IPS-18a (cell line): Measurements from ENCODE around the gene STARD10.
"Not testable (repeated sequence)": the region's sequence is repeated elsewhere in the genome, so short reads cannot be mapped to it uniquely, and the experiment has no call there.

Experiments used
- H3K27ac ChIP-seq: one replicate; pipeline ENCODE4 v1.5.1; 2013; ENCODE audit warnings: low read length
- H3K27me3 ChIP-seq: one replicate; pipeline ENCODE4 v1.6.1; 2013; ENCODE audit warnings: mild to moderate bottlenecking, low read length; ENCODE audit not compliant: control insufficient read depth, insufficient read depth
- H3K36me3 ChIP-seq: one replicate; pipeline ENCODE4 v1.6.1; 2013; ENCODE audit warnings: low read depth, low read length; ENCODE audit not compliant: control insufficient read depth
- H3K4me1 ChIP-seq: one replicate; pipeline ENCODE4 v1.6.1; 2013; ENCODE audit warnings: low read depth, low read length; ENCODE audit not compliant: control insufficient read depth
- H3K4me3 ChIP-seq: one replicate; pipeline ENCODE4 v1.5.1; 2013; ENCODE audit warnings: low read length
- H3K9ac ChIP-seq: one replicate; pipeline ENCODE4 v1.6.1; 2013; ENCODE audit warnings: mild to moderate bottlenecking, low read length, moderate library complexity
- H3K9me3 ChIP-seq: one replicate; pipeline ENCODE4 v1.6.1; 2013; ENCODE audit warnings: low read depth, low read length; ENCODE audit not compliant: control insufficient read depth

The STARD10 gene

DNA sequence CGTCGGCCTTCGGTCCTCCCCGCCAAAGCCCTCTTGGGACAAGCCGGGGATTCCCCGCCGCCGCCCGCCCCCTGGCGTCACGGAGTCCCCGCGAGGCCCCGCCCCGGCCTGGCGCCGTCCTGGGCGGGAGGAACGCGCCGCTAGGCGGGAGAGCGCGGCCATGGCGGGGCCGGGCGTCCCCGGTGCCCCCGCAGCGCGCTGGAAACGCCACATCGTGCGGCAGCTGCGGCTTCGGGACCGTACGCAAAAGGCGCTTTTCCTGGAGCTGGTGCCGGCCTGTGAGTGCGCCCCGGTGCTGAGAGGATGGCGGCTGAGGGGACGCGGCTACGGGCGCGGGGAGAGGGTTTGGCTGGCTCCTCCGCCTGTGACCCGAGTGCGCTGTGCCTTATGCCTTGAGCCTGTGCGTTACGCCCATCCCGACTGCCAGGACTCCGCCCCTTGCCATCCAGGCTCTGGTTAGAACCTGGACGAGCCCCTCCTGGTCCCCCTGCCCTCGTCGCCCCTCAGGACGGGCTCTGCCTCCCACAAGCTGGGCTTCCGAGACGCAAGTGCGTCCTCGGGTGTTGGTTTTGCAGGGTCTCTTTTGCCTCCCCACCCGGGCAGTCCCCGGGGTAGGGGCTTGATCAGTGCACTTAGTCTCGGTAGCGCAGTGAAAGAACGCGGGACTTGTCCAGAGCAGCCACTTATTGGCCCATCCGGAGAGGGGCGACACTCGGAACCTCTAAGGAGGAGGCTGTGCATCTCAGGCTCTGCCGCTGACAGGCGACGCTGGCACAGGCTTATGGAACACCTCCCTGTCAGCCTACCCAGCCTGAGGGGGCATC, 20.7 kb upstream of the STARD10 start, which contains the start of gene ATG16L2:
Gene ATG16L2 (plus strand): TSS at position 126 of the 824 bp plus-strand sequence. CDS start 35 bp downstream, at position 161.
- H3K27ac ChIP-seq: peak within 1 kb of the TSS; percentile 88
- H3K9ac ChIP-seq: peak within 1 kb of the TSS; percentile 86
- no peaks in the 10 kb centered on the region for H3K36me3 ChIP-seq
- H3K4me3 ChIP-seq: peak within 1 kb of the TSS; percentile 82
- H3K27me3 ChIP-seq: peaks cover 10% of the 10 kb centered on the region
- H3K9me3 ChIP-seq: no peaks in the 10 kb centered on the region
- peaks cover 18% of the 10 kb centered on the region for H3K4me1 ChIP-seq

DNA sequence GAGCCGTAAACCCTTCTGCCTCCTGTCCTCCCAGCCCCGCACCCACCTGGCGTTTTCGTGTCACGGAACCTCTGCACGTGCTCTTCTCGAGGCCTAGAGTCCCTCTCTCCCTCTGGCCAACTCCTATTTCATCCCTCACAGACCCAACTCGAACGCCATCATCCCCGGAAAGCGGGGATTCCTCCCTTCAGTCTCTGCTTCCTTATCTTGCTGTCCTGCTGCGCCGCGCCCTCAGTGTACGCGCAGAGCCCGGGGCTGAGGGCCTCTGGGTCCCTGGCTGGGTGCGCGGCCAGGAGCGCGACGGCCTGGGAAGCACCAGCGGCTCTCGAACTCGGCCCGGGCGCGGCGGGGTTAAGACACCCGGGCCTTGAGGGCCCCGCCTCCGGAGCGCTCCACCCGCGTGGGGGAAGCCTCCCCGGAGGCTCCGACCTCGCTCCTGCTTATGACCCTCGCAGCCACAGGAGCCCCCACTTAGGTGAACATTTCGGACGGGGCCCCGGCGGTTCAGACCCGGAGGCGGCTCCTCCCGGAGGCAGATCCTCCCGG, 20.0 kb upstream of the STARD10 start:
- peak overlapping the region; percentile 86 for H3K9ac ChIP-seq
- peaks cover 10% of the 10 kb centered on the region for H3K27me3 ChIP-seq
- H3K9me3 ChIP-seq: no peaks in the 10 kb centered on the region
- peaks cover 4% of the 10 kb centered on the region for H3K36me3 ChIP-seq
- H3K4me1 ChIP-seq: peaks cover 18% of the 10 kb centered on the region
- H3K27ac ChIP-seq: peak overlapping the region; percentile 88
- H3K4me3 ChIP-seq: peak overlapping the region; percentile 82

DNA sequence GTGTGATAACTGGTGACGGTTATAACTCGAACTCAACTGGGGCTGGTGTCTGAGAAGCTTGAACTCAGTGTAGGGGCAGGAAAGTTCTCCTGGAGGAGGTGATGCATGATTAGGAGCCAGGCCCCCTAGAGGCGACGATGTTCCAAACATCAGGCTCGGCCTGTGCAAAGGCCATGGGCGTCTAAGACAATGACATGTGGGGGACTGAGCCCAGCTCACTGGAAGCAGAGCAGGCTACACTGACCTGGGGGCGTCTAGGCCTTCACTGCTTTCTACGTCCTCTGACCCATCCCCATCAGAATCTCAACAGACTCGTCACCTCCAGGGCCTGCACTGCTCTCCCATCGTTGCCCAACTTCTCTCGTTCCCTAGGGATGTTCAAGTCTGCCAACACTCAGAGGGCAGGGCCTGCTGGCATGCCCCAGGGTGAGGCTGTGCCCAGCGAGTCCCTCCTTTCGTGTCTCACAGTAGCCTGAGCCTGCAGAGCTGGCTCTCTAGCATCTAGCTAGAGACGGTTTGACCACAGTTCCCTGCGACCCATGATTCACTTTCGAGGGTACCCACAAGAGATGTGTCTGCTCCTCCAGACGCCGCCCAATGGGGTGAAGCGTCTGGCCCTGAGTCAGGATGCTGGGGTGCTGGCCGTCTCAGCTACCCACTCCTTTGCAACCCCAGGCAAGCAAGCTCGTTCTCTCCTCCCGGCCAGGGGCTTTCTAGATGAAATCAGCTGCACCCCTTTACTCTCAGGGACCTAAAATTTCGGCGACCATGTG, 19.3 kb upstream of the STARD10 start:
- Histone ChIP-seq H3K27me3 (peaks cover 10% of the 10 kb centered on the region), H3K9ac (peak overlapping the region; percentile 86), H3K36me3 (peaks cover 7% of the 10 kb centered on the region), H3K4me3 (peak overlapping the region; percentile 82), H3K9me3 (no peaks in the 10 kb centered on the region), H3K4me1 (peaks cover 18% of the 10 kb centered on the region), H3K27ac (no peak overlapping the region)

DNA sequence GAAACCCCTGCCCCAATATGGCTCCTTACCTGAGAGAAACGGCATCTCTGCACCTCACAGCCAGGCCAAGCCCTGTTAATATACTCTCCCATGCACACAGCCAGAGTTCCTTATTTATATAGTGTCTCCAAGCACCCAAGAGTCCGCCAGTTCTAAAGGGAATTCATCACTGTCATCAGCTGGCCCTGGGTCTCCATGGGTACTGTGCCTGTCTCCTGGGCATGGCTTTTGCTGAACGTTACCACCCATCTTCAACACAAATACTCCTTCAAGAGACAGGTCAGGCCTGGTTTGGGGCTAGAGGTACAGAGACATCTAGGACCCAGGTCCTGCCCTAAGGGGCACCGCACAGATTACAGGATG, 18.7 kb upstream of the STARD10 start:
- no peak overlapping the region for H3K27ac ChIP-seq
- peaks cover 8% of the 10 kb centered on the region for H3K36me3 ChIP-seq
- no peak overlapping the region for H3K9ac ChIP-seq
- H3K4me1 ChIP-seq: peaks cover 18% of the 10 kb centered on the region
- peaks cover 10% of the 10 kb centered on the region for H3K27me3 ChIP-seq
- H3K4me3 ChIP-seq: peak overlapping the region; percentile 82
- H3K9me3 ChIP-seq: no peaks in the 10 kb centered on the region

DNA sequence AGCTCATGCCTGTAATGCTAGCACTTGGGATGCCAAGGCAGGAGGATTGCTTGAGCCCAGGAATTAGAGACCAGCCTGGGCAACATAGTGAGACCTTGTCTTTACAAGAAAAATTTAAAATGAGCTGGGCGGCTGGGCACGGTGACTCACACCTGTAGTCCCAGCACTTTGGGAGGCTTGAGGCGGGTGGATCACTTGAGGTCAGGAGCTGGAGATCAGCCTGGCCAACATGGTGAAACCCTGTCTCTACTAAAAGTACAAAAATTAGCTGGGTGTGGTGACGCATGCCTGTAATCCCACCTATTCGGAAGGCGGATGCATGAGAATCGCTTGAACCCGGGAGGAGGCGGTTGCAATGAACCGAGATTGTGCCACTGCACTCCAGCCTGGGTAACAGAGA, 17.8 kb upstream of the STARD10 start:
- not testable (repeated sequence) for H3K27me3 ChIP-seq, H3K9ac ChIP-seq, H3K36me3 ChIP-seq, H3K9me3 ChIP-seq, H3K4me3 ChIP-seq, H3K27ac ChIP-seq
- peaks cover 18% of the 10 kb centered on the region for H3K4me1 ChIP-seq

DNA sequence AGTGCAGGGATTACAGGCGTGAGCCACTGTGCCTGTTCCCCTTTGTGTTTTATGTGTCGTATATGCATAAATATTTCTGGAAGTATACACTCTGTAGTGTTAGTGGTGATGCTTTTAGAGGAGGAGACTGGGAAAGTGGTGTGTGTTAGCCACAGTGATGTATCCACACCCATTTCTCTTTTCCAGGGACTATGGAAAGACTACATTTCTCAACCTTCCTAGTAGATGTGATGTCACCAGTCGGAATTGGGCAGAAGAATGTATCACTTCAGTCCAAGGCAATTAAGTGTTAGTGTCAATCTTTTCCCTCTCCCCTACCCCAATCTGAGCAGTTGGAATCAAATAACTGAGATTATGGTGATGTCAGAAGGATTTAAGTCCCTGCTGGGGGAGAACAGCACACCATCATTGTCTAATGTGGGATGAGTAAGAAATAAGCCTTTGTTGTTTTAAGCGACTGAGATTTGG, 14.5 kb upstream of the STARD10 start:
- Histone ChIP-seq H3K27me3 (peaks cover 7% of the 10 kb centered on the region), H3K36me3 (peaks cover 8% of the 10 kb centered on the region), H3K4me3 (no peak overlapping the region), H3K27ac (no peak overlapping the region), H3K9me3 (no peaks in the 10 kb centered on the region), H3K4me1 (peaks cover 8% of the 10 kb centered on the region), H3K9ac (no peak overlapping the region)

DNA sequence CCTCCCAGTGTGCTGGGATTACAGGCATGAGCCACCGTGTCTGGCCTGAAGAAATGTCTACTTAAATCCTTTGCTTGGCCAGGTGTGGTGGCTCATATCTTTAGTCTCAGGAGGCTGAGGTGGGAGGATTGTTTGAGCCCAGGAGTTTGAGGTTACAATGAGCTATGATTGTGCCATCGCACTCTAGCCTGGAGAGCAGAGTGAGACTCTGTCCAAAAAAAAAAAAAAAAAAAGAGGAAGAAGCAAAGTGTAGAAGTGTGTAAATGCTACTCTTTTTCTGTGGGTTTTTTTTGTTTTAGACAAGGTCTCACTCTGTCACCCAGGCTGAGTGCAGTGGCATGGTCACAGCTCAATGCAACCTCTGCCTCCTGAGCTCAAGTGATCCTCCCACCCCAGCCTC, 13.9 kb upstream of the STARD10 start:
- Histone ChIP-seq H3K9ac (no peak overlapping the region), H3K27me3 (peaks cover 1% of the 10 kb centered on the region), H3K27ac (no peak overlapping the region), H3K9me3 (no peaks in the 10 kb centered on the region), H3K36me3 (peaks cover 8% of the 10 kb centered on the region), H3K4me1 (peaks cover 4% of the 10 kb centered on the region), H3K4me3 (no peak overlapping the region)

DNA sequence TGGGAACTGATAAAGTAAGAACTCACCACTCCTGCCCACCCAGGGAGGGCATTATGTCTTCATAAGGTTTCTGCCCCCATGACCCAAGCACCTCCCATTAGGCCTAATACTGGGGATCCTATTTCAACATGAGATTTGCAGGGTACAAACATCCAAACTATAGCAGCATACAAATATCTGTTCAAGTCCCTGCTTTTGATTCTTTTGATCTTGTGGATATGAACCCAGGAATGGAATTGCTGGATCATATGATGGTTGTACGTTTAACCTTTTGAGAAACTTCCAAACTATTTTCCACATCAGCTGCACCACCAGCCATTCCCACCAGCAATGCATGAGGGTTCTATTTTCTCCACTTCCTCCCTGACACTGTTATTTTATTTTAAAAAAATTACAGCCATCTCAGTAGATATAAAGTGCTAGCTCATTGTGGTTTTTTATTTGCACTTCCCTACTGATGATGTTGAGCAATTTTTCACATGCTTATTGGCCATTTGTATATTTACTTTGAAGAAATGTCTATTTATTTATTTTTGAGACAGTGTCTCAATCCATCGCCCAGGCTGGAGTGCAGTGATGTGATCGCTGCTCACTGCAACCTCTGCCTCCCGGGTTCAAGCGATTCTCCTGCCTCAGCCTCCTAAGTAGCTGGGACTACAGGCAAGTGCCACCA, 13.3 kb upstream of the STARD10 start:
- no peak overlapping the region for H3K9ac ChIP-seq
- peaks cover 8% of the 10 kb centered on the region for H3K36me3 ChIP-seq
- no peaks in the 10 kb centered on the region for H3K4me1 ChIP-seq
- H3K27ac ChIP-seq: no peak overlapping the region
- H3K9me3 ChIP-seq: no peaks in the 10 kb centered on the region
- no peaks in the 10 kb centered on the region for H3K27me3 ChIP-seq
- no peak overlapping the region for H3K4me3 ChIP-seq

DNA sequence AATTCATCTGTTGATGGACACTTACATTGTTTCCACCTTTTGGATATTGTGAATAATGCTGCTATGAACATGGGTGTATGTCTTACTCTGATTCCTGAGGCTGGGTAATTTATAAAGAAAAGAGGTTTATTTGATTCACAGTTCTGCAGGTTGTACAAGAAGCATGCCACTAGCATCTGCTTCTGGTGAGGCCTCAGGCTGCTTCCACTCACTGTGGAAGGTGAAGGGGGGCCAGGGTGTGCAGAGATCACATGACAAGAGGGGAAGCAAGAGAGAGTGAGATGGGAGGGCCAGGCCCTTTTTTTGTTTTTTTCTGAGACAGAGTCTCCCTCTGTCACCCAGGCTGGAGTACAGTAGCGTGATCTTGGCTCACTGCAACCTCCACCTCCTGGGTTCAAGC, 12.5 kb upstream of the STARD10 start:
- not testable (repeated sequence) for H3K4me1 ChIP-seq, H3K27me3 ChIP-seq, H3K9me3 ChIP-seq, H3K36me3 ChIP-seq, H3K27ac ChIP-seq, H3K9ac ChIP-seq, H3K4me3 ChIP-seq

DNA sequence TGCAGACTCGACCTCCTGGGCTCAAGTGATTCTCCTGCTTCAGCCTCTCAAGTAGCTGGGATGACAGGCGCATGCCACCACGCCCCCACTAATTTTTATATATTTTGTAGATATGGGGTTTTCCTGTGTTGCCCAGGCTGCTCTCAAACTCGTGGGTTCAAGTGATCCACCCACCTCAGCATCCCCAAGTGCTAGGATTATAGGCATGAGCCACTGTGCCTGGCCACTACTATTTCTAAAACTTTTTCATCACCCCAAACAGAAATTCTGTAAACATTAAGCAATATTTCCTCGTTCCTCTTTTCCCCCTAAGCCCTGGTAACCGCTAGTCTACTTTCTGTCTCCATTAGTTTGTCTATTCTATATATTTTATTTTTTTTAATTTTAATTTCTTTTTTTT, 11.4 kb upstream of the STARD10 start:
- H3K4me3 ChIP-seq: no peak overlapping the region
- H3K9ac ChIP-seq: no peak overlapping the region
- H3K9me3 ChIP-seq: no peaks in the 10 kb centered on the region
- H3K27me3 ChIP-seq: no peaks in the 10 kb centered on the region
- no peak overlapping the region for H3K27ac ChIP-seq
- H3K36me3 ChIP-seq: peaks cover 8% of the 10 kb centered on the region
- no peaks in the 10 kb centered on the region for H3K4me1 ChIP-seq

DNA sequence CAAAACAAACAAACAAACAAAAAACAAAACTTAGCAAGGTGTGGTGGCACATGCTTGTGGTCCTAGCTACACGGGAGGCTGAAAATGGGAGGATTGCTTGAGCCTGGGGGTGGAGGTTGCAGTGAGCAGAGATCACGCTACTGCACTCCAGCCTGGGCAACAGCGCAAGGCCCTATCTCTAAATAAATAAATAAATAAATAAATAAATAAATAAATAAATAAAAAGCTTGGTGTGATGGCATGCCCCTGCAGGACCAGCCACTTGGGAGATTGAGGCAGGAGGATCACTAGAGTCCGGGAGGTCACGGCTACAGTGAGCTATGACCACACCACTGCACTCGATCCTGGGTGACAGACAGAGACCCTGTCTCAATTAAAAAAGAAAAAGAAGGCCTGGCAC, 9.0 kb upstream of the STARD10 start:
- H3K27ac ChIP-seq: no peak overlapping the region
- no peaks in the 10 kb centered on the region for H3K9me3 ChIP-seq
- H3K27me3 ChIP-seq: no peaks in the 10 kb centered on the region
- no peak overlapping the region for H3K4me3 ChIP-seq
- no peaks in the 10 kb centered on the region for H3K36me3 ChIP-seq
- no peak overlapping the region for H3K9ac ChIP-seq
- peaks cover 8% of the 10 kb centered on the region for H3K4me1 ChIP-seq
